Kidney (tissue), 14 donors: Measurements from ENCODE around the gene GPR171. TPM values are rescaled to one million over a fixed set of nuclear protein-coding genes. Genes with fewer than 3 reads are reported as not detected.

Source experiments
- DNase-seq, 5 donors: peaks; one replicate each; pipeline ENCODE4 v3.0.0-alpha.2; 2013 to 2020
- FAIRE-seq: peaks from 2 replicates; lab custom pipeline; 2012; peaks lifted over from hg19 to GRCh38; lab: Jason Lieb, UNC
- H3K27ac ChIP-seq, 2 donors: one replicate each; pipeline ENCODE4 v1.7.0; 2013; ENCODE audit warnings: low read depth in 2 of 2, low read length in 2 of 2, inconsistent platforms in 1 of 2
- H3K27me3 ChIP-seq: one replicate; pipeline ENCODE4 v1.7.1; 2013; ENCODE audit warnings: low read length, inconsistent platforms; ENCODE audit not compliant: control insufficient read depth, insufficient read depth
- H3K36me3 ChIP-seq, 3 donors: one replicate each; pipeline versions ENCODE4 v1.7.0 to v1.7.1; 2013; ENCODE audit warnings: low read length in 3 of 3, control low read depth in 1 of 3, inconsistent platforms in 1 of 3; ENCODE audit not compliant: insufficient read depth in 3 of 3, control insufficient read depth in 2 of 3
- H3K4me1 ChIP-seq, 3 donors: one replicate each; pipeline versions ENCODE4 v1.7.0 to v1.7.1; 2013; ENCODE audit warnings: low read length in 3 of 3, inconsistent platforms in 1 of 3, low read depth in 1 of 3; ENCODE audit not compliant: control insufficient read depth in 2 of 3, insufficient read depth in 2 of 3
- H3K4me3 ChIP-seq, 3 donors: one replicate each; pipeline versions ENCODE4 v1.7.0 to v1.8.1; 2013; ENCODE audit warnings: low read length in 3 of 3, control low read depth in 1 of 3, inconsistent platforms in 1 of 3
- H3K9ac ChIP-seq, 3 donors: one replicate each; pipeline versions ENCODE4 v1.7.0 to v1.7.1; 2013; ENCODE audit warnings: low read length in 3 of 3, control low read depth in 1 of 3, inconsistent platforms in 1 of 3
- H3K9me3 ChIP-seq, 3 donors: one replicate each; pipeline versions ENCODE4 v1.7.0 to v1.7.1; 2013; ENCODE audit warnings: low read length in 3 of 3, control low read depth in 1 of 3, inconsistent platforms in 1 of 3; ENCODE audit not compliant: control insufficient read depth in 2 of 3, insufficient read depth in 1 of 3
- CTCF ChIP-seq: IDR thresholded peaks from 3 replicates; pipeline ENCODE4 v1.5.1; 2012; ENCODE audit warnings: mild to moderate bottlenecking, moderate library complexity, borderline replicate concordance; ENCODE audit not compliant: insufficient read depth; ENCODE audit errors: extremely low read depth
- intact Hi-C: fragments of 100-400 bp; cut with DNase I; formaldehyde crosslinking; loops from one replicate; pipeline ENCODE4 v1.11.1; 2022
- polyA plus RNA-seq: library from polyadenylated mRNA; stranded (reverse); fragments of 350-450 nt; fragmentation: Illumina TruSeq; extraction: RNeasy Lipid Tissue Mini Kit (QIAGEN cat#74804); gene quantifications from one replicate; pipeline ENCODE4 v1.2.3, GENCODE V29; 2014; ENCODE audit warnings: low read depth, low replicate concordance; ENCODE audit not compliant: insufficient read depth
- total RNA-seq: library from RNA; stranded (reverse); fragmentation: NEBNext Ultra II Directional; extraction: Animal tissue kit (Norgen Biotek cat#: 25700); gene quantifications from one replicate; pipeline ENCODE4 v1.2.1, GENCODE V29; 2021
- donor health status: control.
- donor health status: control.
- donor health status: control.
- donor health status: control.
- donor health status: control.
- donor health status: DM: yes; HTN: yes; CAD: no.
- donor health status: Normal renal cell carcinoma (clear cell type).

Gene GPR171
- total and polyA plus RNA-seq, 2 donors from 2014 or later = 0.47 to 4.9 TPM

GRCh38 chr3:151168269-151169094 is 34.5 kb downstream of the GPR171 start:
- Histone ChIP-seq H3K9me3 (no peaks in the 10 kb centered on the region), H3K4me1 (no peaks in the 10 kb centered on the region), H3K4me3 (no peak overlapping the region), H3K36me3 (no peaks in the 10 kb centered on the region), H3K27me3 (no peaks in the 10 kb centered on the region), H3K27ac (no peak overlapping the region), H3K9ac (no peak overlapping the region)
- peak; percentile 64 to 84 (median 77) for DNase-seq
- no peak for FAIRE-seq
- peak; percentile 83 for TF ChIP-seq CTCF
- intact Hi-C loops = no loop called here

- TF ChIP-seq CTCF = no peak
- intact Hi-C loops = no loop called here
- Histone ChIP-seq H3K4me1 (no peaks in the 10 kb centered on the region), H3K27ac (no peak overlapping the region), H3K36me3 (no peaks in the 10 kb centered on the region), H3K9me3 (no peaks in the 10 kb centered on the region), H3K4me3 (no peak overlapping the region), H3K9ac (no peak overlapping the region), H3K27me3 (no peaks in the 10 kb centered on the region)
- DNase-seq = no peak
- no peak for FAIRE-seq
These were observed 36.9 kb downstream of the GPR171 start for GRCh38 chr3:151166161-151166560.

- no peaks in the 10 kb centered on the region for H3K27me3 ChIP-seq
- intact Hi-C loops = no loop called here
- TF ChIP-seq CTCF = no peak
- DNase-seq = peak in 3 of 5 donors; percentile 62 to 89 (median 84)
- no peaks in the 10 kb centered on the region for H3K9me3 ChIP-seq
- no peak overlapping the region for H3K27ac ChIP-seq
- FAIRE-seq = no peak
- H3K4me1 ChIP-seq = no peaks in the 10 kb centered on the region
- H3K9ac ChIP-seq = no peak overlapping the region
- no peak overlapping the region for H3K4me3 ChIP-seq
- H3K36me3 ChIP-seq = no peaks in the 10 kb centered on the region
These were observed 37.8 kb downstream of the GPR171 start for GRCh38 chr3:151165226-151165625.
